Stimulated activated CD8-positive, alpha-beta memory T cell treated with anti-CD3 and anti-CD28 coated beads, Interleukin-15, amount 100 ng/mL, for 48 hours (primary cell): ENCODE data around the gene TRABD2B.

Source experiments
- DNase-seq, 2 donors: peaks; one replicate each; pipeline ENCODE4 v3.0.0-alpha.2; 2020; ENCODE audit warnings: low read depth in 2 of 2

TRABD2B gene

GRCh38 chr1:48021792-48022191 lies 24.6 kb upstream of the TRABD2B start:
- DNase-seq, result no peak

- DNase-seq, result no peak
Measured at GRCh38 chr1:48019714-48020315, 22.6 kb upstream of the TRABD2B start.

GRCh38 chr1:48018799-48019198 lies 21.6 kb upstream of the TRABD2B start:
- no peak for DNase-seq

GRCh38 chr1:48017716-48018115 lies 20.5 kb upstream of the TRABD2B start:
- no peak for DNase-seq

GRCh38 chr1:48016515-48016914 lies 19.3 kb upstream of the TRABD2B start:
- no peak for DNase-seq

GRCh38 chr1:48013270-48013669 lies 16.1 kb upstream of the TRABD2B start:
- DNase-seq, result no peak

- DNase-seq, result no peak
Measured at GRCh38 chr1:48007047-48007446, 9.9 kb upstream of the TRABD2B start.

GRCh38 chr1:48006264-48006663 lies 9.1 kb upstream of the TRABD2B start:
- DNase-seq, result no peak

- no peak for DNase-seq
Measured at GRCh38 chr1:48005253-48006117, 8.3 kb upstream of the TRABD2B start.

GRCh38 chr1:48003741-48004531 lies 6.8 kb upstream of the TRABD2B start:
- DNase-seq, result no peak

- DNase-seq, result no peak
Measured at GRCh38 chr1:48002142-48002541, 5.0 kb upstream of the TRABD2B start.

- no peak for DNase-seq
Measured at GRCh38 chr1:48001696-48002095, 4.5 kb upstream of the TRABD2B start.

GRCh38 chr1:48000883-48001282 lies 3.7 kb upstream of the TRABD2B start:
- no peak for DNase-seq

- no peak for DNase-seq
Measured at GRCh38 chr1:47999097-47999496, 1.9 kb upstream of the TRABD2B start.

- DNase-seq, result no peak
Measured at GRCh38 chr1:47998396-47998990, 1.3 kb upstream of the TRABD2B start.

GRCh38 chr1:47996406-47997226 lies 569 bp downstream of the TRABD2B start:
- no peak for DNase-seq

- DNase-seq, result no peak
Measured at GRCh38 chr1:47996060-47996405, 1.2 kb downstream of the TRABD2B start.

GRCh38 chr1:47995306-47996050 lies 1.7 kb downstream of the TRABD2B start:
- no peak for DNase-seq

- DNase-seq, result no peak
Measured at GRCh38 chr1:47993881-47994625, 3.1 kb downstream of the TRABD2B start.

GRCh38 chr1:47993416-47993740 lies 3.8 kb downstream of the TRABD2B start:
- no peak for DNase-seq
